Lower lobe of right lung (tissue), 2 donors: ENCODE data around the gene OGFR. TPM values are rescaled to one million over a fixed set of nuclear protein-coding genes. Genes with fewer than 3 reads are reported as not detected.

Experiments used
- ATAC-seq, 2 donors: fragments of 200-7000 bp; cut with Tn5 transposase; one replicate each; pipeline ENCODE4 v1.9.1; 2020 to 2022; ENCODE audit warnings: mild to moderate bottlenecking in 2 of 2, moderate library complexity in 2 of 2
- DNase-seq: peaks from one replicate; pipeline ENCODE4 v3.0.0-alpha.2; 2020
- H3K27ac ChIP-seq: fragments of 200-600 bp; one replicate; pipeline ENCODE4 v1.8.0; 2022
- H3K27me3 ChIP-seq: fragments of 200-600 bp; one replicate; pipeline ENCODE4 v1.8.0; 2022; ENCODE audit warnings: low read depth
- H3K36me3 ChIP-seq: fragments of 200-600 bp; one replicate; pipeline ENCODE4 v1.8.0; 2022; ENCODE audit warnings: mild to moderate bottlenecking
- H3K4me1 ChIP-seq: fragments of 200-600 bp; one replicate; pipeline ENCODE4 v1.8.0; 2022
- H3K4me3 ChIP-seq: fragments of 200-600 bp; one replicate; pipeline ENCODE4 v1.8.0; 2022; ENCODE audit warnings: mild to moderate bottlenecking
- H3K9me3 ChIP-seq: fragments of 200-600 bp; one replicate; pipeline ENCODE4 v1.8.0; 2022
- intact Hi-C: fragments of 100-400 bp; cut with DNase I; formaldehyde crosslinking; loops from one replicate; pipeline ENCODE4 v1.11.0; 2022
- total RNA-seq: library from RNA; stranded (reverse); fragmentation: NEBNext Ultra II Directional; extraction: Animal tissue kit (Norgen Biotek cat#: 25700); gene quantifications from one replicate; pipeline ENCODE4 v1.2.1, GENCODE V29; 2021
- TF ChIP-seq, protein P1 (sequence below): fragments of 200-600 bp; IDR thresholded peaks from one replicate; pipeline ENCODE4 v1.8.0; 2022; ENCODE audit warnings: antibody characterized with exemption, mild to moderate bottlenecking
- donor health status: DM: no; HTN: yes; CAD: no; lungs with severe emphysema.

OGFR gene
- total RNA-seq, 1 donor from 2014 or later = 69.4 TPM

DNA sequence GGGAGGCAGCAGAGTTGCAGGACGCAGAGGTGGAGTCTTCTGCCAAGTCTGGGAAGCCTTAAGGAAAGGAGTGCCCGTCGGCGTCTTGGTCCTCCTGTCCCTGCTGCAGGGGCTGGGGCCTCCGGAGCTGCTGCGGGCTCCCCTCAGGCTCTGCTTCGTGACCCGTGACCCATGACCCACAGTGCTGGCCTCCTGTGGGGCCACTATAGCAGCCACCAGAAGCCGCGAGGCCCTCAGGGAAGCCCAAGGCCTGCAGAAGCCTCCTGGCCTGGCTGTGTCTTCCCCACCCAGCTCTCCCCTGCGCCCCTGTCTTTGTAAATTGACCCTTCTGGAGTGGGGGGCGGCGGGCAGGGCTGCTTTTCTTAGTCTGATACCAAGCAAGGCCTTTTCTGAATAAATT, 9.0 kb downstream of the OGFR start:
- Histone ChIP-seq H3K36me3 (peaks cover 52% of the 10 kb centered on the region), H3K4me1 (peaks cover 19% of the 10 kb centered on the region), H3K27ac (no peak overlapping the region), H3K9me3 (no peaks in the 10 kb centered on the region), H3K27me3 (peaks cover 41% of the 10 kb centered on the region), H3K4me3 (no peak overlapping the region)
- DNase-seq = no peak
- ATAC-seq = no peak
- intact Hi-C loops = no loop called here
- TF ChIP-seq, protein P1, sequence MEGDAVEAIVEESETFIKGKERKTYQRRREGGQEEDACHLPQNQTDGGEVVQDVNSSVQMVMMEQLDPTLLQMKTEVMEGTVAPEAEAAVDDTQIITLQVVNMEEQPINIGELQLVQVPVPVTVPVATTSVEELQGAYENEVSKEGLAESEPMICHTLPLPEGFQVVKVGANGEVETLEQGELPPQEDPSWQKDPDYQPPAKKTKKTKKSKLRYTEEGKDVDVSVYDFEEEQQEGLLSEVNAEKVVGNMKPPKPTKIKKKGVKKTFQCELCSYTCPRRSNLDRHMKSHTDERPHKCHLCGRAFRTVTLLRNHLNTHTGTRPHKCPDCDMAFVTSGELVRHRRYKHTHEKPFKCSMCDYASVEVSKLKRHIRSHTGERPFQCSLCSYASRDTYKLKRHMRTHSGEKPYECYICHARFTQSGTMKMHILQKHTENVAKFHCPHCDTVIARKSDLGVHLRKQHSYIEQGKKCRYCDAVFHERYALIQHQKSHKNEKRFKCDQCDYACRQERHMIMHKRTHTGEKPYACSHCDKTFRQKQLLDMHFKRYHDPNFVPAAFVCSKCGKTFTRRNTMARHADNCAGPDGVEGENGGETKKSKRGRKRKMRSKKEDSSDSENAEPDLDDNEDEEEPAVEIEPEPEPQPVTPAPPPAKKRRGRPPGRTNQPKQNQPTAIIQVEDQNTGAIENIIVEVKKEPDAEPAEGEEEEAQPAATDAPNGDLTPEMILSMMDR = no peak

GRCh38 chr20:62814060-62814708, 9.5 kb downstream of the OGFR start:
- Histone ChIP-seq H3K9me3 (no peaks in the 10 kb centered on the region), H3K27ac (no peak overlapping the region), H3K4me1 (peaks cover 24% of the 10 kb centered on the region), H3K27me3 (peaks cover 46% of the 10 kb centered on the region), H3K4me3 (no peak overlapping the region), H3K36me3 (peaks cover 46% of the 10 kb centered on the region)
- no peak for DNase-seq
- ATAC-seq = no peak
- TF ChIP-seq, protein P1 = no peak
- intact Hi-C loops = no loop called here

- DNase-seq = no peak
- intact Hi-C loops = no loop called here
- ATAC-seq = no peak
- Histone ChIP-seq H3K4me3 (no peak overlapping the region), H3K27ac (no peak overlapping the region), H3K9me3 (no peaks in the 10 kb centered on the region), H3K4me1 (peaks cover 29% of the 10 kb centered on the region), H3K36me3 (peaks cover 41% of the 10 kb centered on the region), H3K27me3 (peaks cover 52% of the 10 kb centered on the region)
- TF ChIP-seq, protein P1 = no peak
These were observed 10.1 kb downstream of the OGFR start for GRCh38 chr20:62814709-62815065.

- intact Hi-C loops = no loop called here
- TF ChIP-seq, protein P1 = no peak
- Histone ChIP-seq H3K4me1 (peaks cover 29% of the 10 kb centered on the region), H3K27ac (no peak overlapping the region), H3K27me3 (peaks cover 58% of the 10 kb centered on the region), H3K4me3 (no peak overlapping the region), H3K9me3 (no peaks in the 10 kb centered on the region), H3K36me3 (peaks cover 35% of the 10 kb centered on the region)
- ATAC-seq (peak; percentile 2 to 34), DNase-seq (no peak)
These were observed 10.7 kb downstream of the OGFR start for GRCh38 chr20:62815066-62815991.

GRCh38 chr20:62816031-62816883, 11.6 kb downstream of the OGFR start:
- DNase-seq (no peak), ATAC-seq (no peak)
- TF ChIP-seq, protein P1 = no peak
- H3K4me3 ChIP-seq = peak overlapping the region; percentile 29
- H3K9me3 ChIP-seq = no peaks in the 10 kb centered on the region
- peaks cover 29% of the 10 kb centered on the region for H3K4me1 ChIP-seq
- H3K36me3 ChIP-seq = peaks cover 26% of the 10 kb centered on the region
- intact Hi-C loops = no loop called here
- no peak overlapping the region for H3K27ac ChIP-seq
- H3K27me3 ChIP-seq = peaks cover 62% of the 10 kb centered on the region
